Stimulated activated CD8-positive, alpha-beta memory T cell treated with anti-CD3 and anti-CD28 coated beads, Interleukin-7, amount 100 ng/mL, for 1 hour (primary cell): ENCODE results near the gene DPYD.

Experiments used
- DNase-seq, 2 donors: peaks; one replicate each; pipeline ENCODE4 v3.0.0-alpha.2; 2020; ENCODE audit warnings: low read depth in 2 of 2

The DPYD gene

GRCh38 chr1:97920832-97921571 lies at the start of gene DPYD:
Gene DPYD, minus strand, starts transcription at chr1:97921034. Its CDS starts 112 bp downstream, at chr1:97920922.
- peak; percentile 62 to 68 for DNase-seq

- no peak for DNase-seq
Observed at GRCh38 chr1:97960470-97960869, 39.6 kb upstream of the DPYD start.

GRCh38 chr1:97947695-97948094 lies 26.9 kb upstream of the DPYD start:
- no peak for DNase-seq

- no peak for DNase-seq
Observed at GRCh38 chr1:97943354-97943753, 22.5 kb upstream of the DPYD start.

GRCh38 chr1:97942161-97943123 lies 21.6 kb upstream of the DPYD start:
- no peak for DNase-seq

GRCh38 chr1:97938285-97938642 lies 17.4 kb upstream of the DPYD start:
- DNase-seq, result no peak

GRCh38 chr1:97936976-97937375 lies 16.1 kb upstream of the DPYD start:
- DNase-seq, result no peak

- no peak for DNase-seq
Observed at GRCh38 chr1:97934491-97934890, 13.7 kb upstream of the DPYD start.

- DNase-seq, result no peak
Observed at GRCh38 chr1:97929874-97930851, 9.3 kb upstream of the DPYD start.

- no peak for DNase-seq
Observed at GRCh38 chr1:97926017-97926708, 5.3 kb upstream of the DPYD start.

- no peak for DNase-seq
Observed at GRCh38 chr1:97925151-97925550, 4.3 kb upstream of the DPYD start.

- no peak for DNase-seq
Observed at GRCh38 chr1:97923811-97924210, 3.0 kb upstream of the DPYD start.

- DNase-seq, result peak in 1 of 2 donors; percentile 14
Observed at GRCh38 chr1:97920276-97920831, 480 bp downstream of the DPYD start.

GRCh38 chr1:97919585-97920261 lies 1.1 kb downstream of the DPYD start:
- DNase-seq, result no peak

- no peak for DNase-seq
Observed at GRCh38 chr1:97918961-97919360, 1.9 kb downstream of the DPYD start.

- DNase-seq, result no peak
Observed at GRCh38 chr1:97913506-97914139, 7.2 kb downstream of the DPYD start.

- DNase-seq, result no peak
Observed at GRCh38 chr1:97911266-97912215, 9.3 kb downstream of the DPYD start.

- DNase-seq, result no peak
Observed at GRCh38 chr1:97909266-97909665, 11.6 kb downstream of the DPYD start.

GRCh38 chr1:97907886-97908285 lies 12.9 kb downstream of the DPYD start:
- no peak for DNase-seq
